Measurements from ENCODE around the gene SH3TC2.

GRCh38 chr5:149002761-149003689 lies 59.8 kb downstream of the SH3TC2 start:
- TF ChIP-seq CTCF (optimal IDR thresholded peaks at IDR 0.05 in 1 of 3, IDR thresholded peaks at IDR 0.05 in 1 of 3, conservative IDR thresholded peaks at IDR 0.05 in 1 of 3; ENCODE audit: extremely low read depth in 1 of 3, insufficient read depth in 2 of 3, low read length in 3 of 3) (peak in 2 of 3 experiments; percentile 2 to 55), EZH2 (IDR thresholded peaks at IDR 0.05; ENCODE audit: low read length) (no peak)

Measured in keratinocyte (primary cell).